HCT116 (cell line): ENCODE data around the gene HSPA9. TPM values are rescaled to one million over a fixed set of nuclear protein-coding genes. Genes with fewer than 3 reads are reported as not detected.

ENCODE experiments used
- ATAC-seq: fragments of 200-7000 bp; cut with Tn5 transposase; 2 replicates; pipeline ENCODE4 v1.9.1; 2020; ENCODE audit warnings: mild to moderate bottlenecking, moderate library complexity
- BruUV-seq: library from RNA; stranded (reverse); fragments of 400-500 nt; replicated peaks from 2 replicates; lab custom pipeline; 2021; lab: Mats Ljungman, UMichigan
- CTCF ChIA-PET: fragments of 300-600 bp; sonication (Branson Sonifier 250); formaldehyde crosslinking; loops from one replicate; lab custom pipeline; 2021; ENCODE audit warnings: antibody characterized with exemption; lab: Charles Lee
- POLR2A ChIA-PET: fragments of 300-600, 350-600 bp; sonication (Branson Sonifier 250); formaldehyde crosslinking; loops from one replicate; lab custom pipeline; 2021; ENCODE audit warnings: antibody characterized with exemption; lab: Charles Lee
- RAD21 ChIA-PET, 2 experiments: fragments of 300-600 bp; sonication (Branson Sonifier 250); formaldehyde crosslinking; loops; one replicate each; lab custom pipeline; 2023; ENCODE audit warnings: low total read pairs in 2 of 2; ENCODE audit not compliant: uncharacterized antibody in 2 of 2, unreplicated experiment in 2 of 2, low non-redundant PET in 1 of 2; lab: Charles Lee
- DNase-seq: peaks from one replicate; pipeline ENCODE4 v3.0.0-alpha.2; 2010; ENCODE audit warnings: low read depth, low spot score
- H2AFZ ChIP-seq: fragments of 200-600 bp; shearing (Covaris generic), sonication (generic); 2 replicates; pipeline ENCODE4 v1.6.1; 2017; ENCODE audit warnings: low read depth, mixed run types, mixed read lengths, antibody characterized with exemption, low read length; ENCODE audit not compliant: poor library complexity, severe bottlenecking
- H3K27ac ChIP-seq: 2 replicates; pipeline ENCODE4 v1.5.1; 2012; ENCODE audit warnings: low read depth, low read length
- H3K27me3 ChIP-seq: fragments of 200-600 bp; sonication (generic); 2 replicates; pipeline ENCODE4 v1.6.1; 2016; ENCODE audit warnings: mixed run types, low read length, mixed read lengths; ENCODE audit not compliant: insufficient read depth
- H3K36me3 ChIP-seq, 2 experiments: fragments of 200-500 bp in 1 of 2; fragments of 200-600 bp in 1 of 2; sonication (Bioruptor generic) in 1 of 2; sonication (generic) in 1 of 2; 2 replicates each; pipeline versions ENCODE4 v1.5.1 to v1.6.1; 2014 to 2016; ENCODE audit warnings: low read length in 2 of 2, inconsistent platforms in 1 of 2, mixed read lengths in 1 of 2, mixed run types in 1 of 2; ENCODE audit not compliant: insufficient read depth in 2 of 2, control insufficient read depth in 1 of 2
- H3K4me1 ChIP-seq, 2 experiments: fragments of 200-600 bp in 1 of 2; sonication (generic) in 1 of 2; 2 replicates each; pipeline versions ENCODE4 v1.5.1 to v1.6.1; 2012 to 2017; ENCODE audit warnings: low read length in 2 of 2, inconsistent platforms in 1 of 2, mild to moderate bottlenecking in 1 of 2, mixed read lengths in 1 of 2, mixed run types in 1 of 2, moderate library complexity in 1 of 2; ENCODE audit not compliant: insufficient read depth in 2 of 2, control insufficient read depth in 1 of 2
- H3K4me2 ChIP-seq: fragments of 200-600 bp; sonication (generic); 2 replicates; pipeline ENCODE4 v1.6.1; 2017; ENCODE audit warnings: mixed run types, low read length, mixed read lengths
- H3K4me3 ChIP-seq, 2 experiments: fragments of 200-600 bp in 1 of 2; sonication (generic) in 1 of 2; replicated peaks in 1 of 2; 2 replicates each; pipeline ENCODE4 v1.5.1; 2011 to 2016; ENCODE audit warnings: low read length in 2 of 2, control low read depth in 1 of 2, low read depth in 1 of 2, mild to moderate bottlenecking in 1 of 2, mixed read lengths in 1 of 2, mixed run types in 1 of 2
- H3K79me2 ChIP-seq: fragments of 200-600 bp; sonication (generic); 2 replicates; pipeline ENCODE4 v1.6.1; 2017; ENCODE audit warnings: mild to moderate bottlenecking, mixed run types, low read length, moderate library complexity, mixed read lengths; ENCODE audit not compliant: insufficient read depth
- H3K9ac ChIP-seq: fragments of 200-600 bp; sonication (generic); 2 replicates; pipeline ENCODE4 v1.6.1; 2016; ENCODE audit warnings: low read length, mixed read lengths
- H3K9me2 ChIP-seq: fragments of 200-600 bp; sonication (generic), shearing (Covaris generic); 2 replicates; pipeline ENCODE4 v1.6.1; 2017; ENCODE audit warnings: mixed run types, mild to moderate bottlenecking, moderate library complexity; ENCODE audit not compliant: insufficient read depth
- H3K9me3 ChIP-seq, 2 experiments: fragments of 200-500 bp in 1 of 2; fragments of 200-600 bp in 1 of 2; sonication (Bioruptor generic) in 1 of 2; sonication (generic) in 1 of 2; 2 replicates each; pipeline ENCODE4 v1.6.1; 2014 to 2017; ENCODE audit warnings: low read length in 2 of 2, mixed read lengths in 2 of 2, inconsistent platforms in 1 of 2, low read depth in 1 of 2, mild to moderate bottlenecking in 1 of 2, mixed run types in 1 of 2, moderate library complexity in 1 of 2; ENCODE audit not compliant: control insufficient read depth in 1 of 2, insufficient read depth in 1 of 2
- H4K20me1 ChIP-seq: fragments of 200-600 bp; sonication (generic), shearing (Covaris generic); 2 replicates; pipeline ENCODE4 v1.6.1; 2017; ENCODE audit warnings: mixed run types, mild to moderate bottlenecking, moderate library complexity; ENCODE audit not compliant: insufficient read depth
- CBX3 ChIP-seq: IDR thresholded peaks from 2 replicates; pipeline ENCODE4 v1.6.1; 2012; ENCODE audit warnings: low read depth
- EGR1 ChIP-seq: IDR thresholded peaks from 2 replicates; pipeline ENCODE4 v1.6.1; 2012; ENCODE audit warnings: low read depth
- ELF1 ChIP-seq: IDR thresholded peaks from 2 replicates; pipeline ENCODE4 v1.6.1; 2012; ENCODE audit warnings: low read depth, borderline replicate concordance
- MAX ChIP-seq: IDR thresholded peaks from 2 replicates; pipeline ENCODE4 v1.6.1; 2012
- REST ChIP-seq: IDR thresholded peaks from 2 replicates; pipeline ENCODE4 v1.6.1; 2012; ENCODE audit warnings: low read depth
- ZBTB33 ChIP-seq: IDR thresholded peaks from 2 replicates; pipeline ENCODE4 v1.6.1; 2011; ENCODE audit warnings: mild to moderate bottlenecking, low read length, moderate library complexity; ENCODE audit not compliant: insufficient replicate concordance; ENCODE audit errors: extremely low read depth
- intact Hi-C: fragments of 100-400 bp; cut with micrococcal nuclease; formaldehyde crosslinking; loops from 2 replicates; pipeline ENCODE4 v1.10.0; 2022
- total RNA-seq: library from RNA; stranded (reverse); gene quantifications from one replicate; pipeline ENCODE4 v1.2.1, GENCODE V29; 2021; ENCODE audit not compliant: unreplicated experiment

The HSPA9 gene
- total RNA-seq, 1 experiment from 2014 or later: 486 TPM

GRCh38 chr5:138515556-138516245, 59.5 kb downstream of the HSPA9 start (continued):
- TF ChIP-seq REST: no peak
- TF ChIP-seq, all 23 proteins: peak for 0

GRCh38 chr5:138514021-138514420, 61.2 kb downstream of the HSPA9 start:
- TF ChIP-seq CBX3: no peak
- TF ChIP-seq EGR1: no peak
- no peak for TF ChIP-seq ELF1
- TF ChIP-seq ZBTB33: no peak
- no peak for TF ChIP-seq MAX
- Histone ChIP-seq H3K9me2 (no peaks in the 10 kb centered on the region), H2AFZ (no peak overlapping the region), H3K4me3 (no peak overlapping the region), H3K9me3 (no peaks in the 10 kb centered on the region), H3K27me3 (no peaks in the 10 kb centered on the region), H3K4me1 (no peaks in the 10 kb centered on the region), H3K36me3 (peaks cover 58 to 81% of the 10 kb centered on the region in 2 experiments), H3K9ac (no peak overlapping the region), H3K4me2 (no peak overlapping the region), H3K27ac (no peak overlapping the region), H4K20me1 (peaks cover 26% of the 10 kb centered on the region), H3K79me2 (peaks cover 85% of the 10 kb centered on the region)
- POLR2A ChIA-PET: no interaction called here
- no TSS peak for BruUV-seq
- RAD21 ChIA-PET: no interaction called here
- intact Hi-C loops: no loop called here
- CTCF ChIA-PET: interaction anchor here (2.6 kb wide), 1 partner anchor 10 kb away, joined by 10 read pairs; no protein-coding TSS in a partner anchor
- DNase-seq: no peak
- ATAC-seq: no peak
